Stimulated activated naive CD4-positive, alpha-beta T cell (primary cell): Measurements from ENCODE around the gene CACNA1I.

ENCODE experiments used
- DNase-seq, 6 experiments: peaks; one replicate each; lab custom pipeline; 2025; lab: John Stamatoyannopoulos, UW

Gene CACNA1I

GRCh38 chr22:39535831-39536449 lies 34.6 kb upstream of the CACNA1I start:
- DNase-seq, result no peak

DNA sequence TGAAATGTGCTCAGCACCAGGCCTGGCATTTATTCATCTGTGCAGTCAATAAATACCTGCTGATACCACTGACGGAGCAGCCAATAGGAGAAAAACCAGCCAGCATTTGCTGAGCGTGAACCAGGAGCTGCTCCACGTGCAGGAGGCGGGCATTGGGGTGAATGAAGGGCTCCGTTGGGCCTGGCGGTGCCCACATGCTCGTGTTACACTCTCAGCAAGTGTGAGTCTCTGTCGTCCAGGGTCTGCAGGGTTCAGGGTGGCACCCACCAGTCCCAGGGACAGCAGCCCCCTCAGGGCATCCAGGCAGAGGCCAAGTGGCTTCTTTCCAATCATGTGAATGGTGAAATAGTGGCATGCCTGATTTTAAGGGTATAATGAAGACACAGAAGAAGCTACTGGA lies 33.8 kb upstream of the CACNA1I start:
- no peak for DNase-seq

- DNase-seq, result no peak
Observed at GRCh38 chr22:39537975-39538374, 32.6 kb upstream of the CACNA1I start.

GRCh38 chr22:39543095-39543494 lies 27.5 kb upstream of the CACNA1I start:
- no peak for DNase-seq

GRCh38 chr22:39545386-39546365 lies 24.9 kb upstream of the CACNA1I start:
- peak; percentile 17 to 80 (median 60) for DNase-seq

- no peak for DNase-seq
Observed at GRCh38 chr22:39546889-39547586, 23.5 kb upstream of the CACNA1I start.

GRCh38 chr22:39547587-39547947 lies 23.0 kb upstream of the CACNA1I start:
- DNase-seq, result no peak

- no peak for DNase-seq
Observed at GRCh38 chr22:39553429-39553828, 17.1 kb upstream of the CACNA1I start.

DNA sequence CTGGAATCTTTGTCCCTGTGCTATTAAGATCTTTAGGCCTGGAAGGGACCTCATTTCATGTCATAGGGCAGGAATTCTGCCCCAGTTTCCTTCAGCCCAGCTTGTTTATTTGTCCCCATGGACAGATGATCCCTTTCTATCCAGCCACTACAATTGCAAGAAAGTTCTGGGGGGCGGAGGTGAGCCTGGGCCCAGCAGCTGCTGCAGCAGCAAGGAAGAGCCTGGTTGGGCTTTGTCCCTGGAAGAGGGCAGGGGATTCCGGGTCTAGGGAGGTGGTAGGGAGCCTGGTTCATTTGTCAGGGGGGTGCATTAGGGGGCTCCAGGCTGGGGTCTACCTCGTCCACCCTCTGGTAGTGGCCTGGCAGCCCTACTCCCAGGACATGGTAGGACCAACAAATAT lies 16.4 kb upstream of the CACNA1I start:
- no peak for DNase-seq

DNA sequence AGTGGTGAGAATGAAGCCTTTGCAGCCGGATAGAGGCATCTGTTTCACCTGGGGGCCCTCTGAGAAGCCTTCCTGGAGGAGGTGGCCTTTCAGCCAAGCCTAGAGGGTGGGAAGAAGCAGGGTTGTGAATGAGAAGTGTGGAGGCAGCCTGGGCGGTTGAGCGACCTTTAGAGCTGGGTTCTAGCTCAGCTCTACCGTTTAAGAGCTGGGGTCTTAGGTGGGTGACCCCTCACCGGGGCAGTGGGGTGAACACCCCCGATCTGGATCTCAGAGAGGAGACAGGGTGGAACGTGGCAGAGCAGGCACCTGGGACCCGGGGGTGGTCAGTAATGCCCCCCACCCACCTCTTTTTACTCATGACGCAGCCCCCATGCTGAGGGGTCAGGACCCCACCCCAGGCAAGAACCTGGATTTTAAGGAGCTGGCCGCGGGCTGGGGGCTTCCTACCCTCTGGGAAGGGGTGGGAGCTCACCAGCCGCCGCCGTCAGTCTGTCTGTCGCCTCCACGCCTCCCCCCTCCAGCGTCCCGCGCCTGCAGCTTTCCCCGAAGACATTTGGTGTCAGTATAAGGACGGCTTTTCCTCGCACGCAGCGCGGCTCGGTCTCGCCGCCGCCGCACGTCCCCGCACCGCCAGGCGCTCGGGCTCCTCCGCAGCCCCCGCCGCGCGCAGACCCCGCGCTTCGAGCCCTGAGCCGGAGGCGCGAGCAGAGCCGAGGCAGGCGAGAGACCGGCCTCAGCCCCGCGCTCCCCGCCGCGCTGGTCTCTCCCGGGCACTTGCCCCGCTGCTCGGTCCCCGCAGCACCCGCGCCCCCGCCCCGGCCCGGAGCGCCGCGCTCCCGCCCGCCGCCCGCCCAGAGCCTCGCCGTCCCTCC lies 13.3 kb upstream of the CACNA1I start:
- peak; percentile 29 to 64 (median 40) for DNase-seq

DNA sequence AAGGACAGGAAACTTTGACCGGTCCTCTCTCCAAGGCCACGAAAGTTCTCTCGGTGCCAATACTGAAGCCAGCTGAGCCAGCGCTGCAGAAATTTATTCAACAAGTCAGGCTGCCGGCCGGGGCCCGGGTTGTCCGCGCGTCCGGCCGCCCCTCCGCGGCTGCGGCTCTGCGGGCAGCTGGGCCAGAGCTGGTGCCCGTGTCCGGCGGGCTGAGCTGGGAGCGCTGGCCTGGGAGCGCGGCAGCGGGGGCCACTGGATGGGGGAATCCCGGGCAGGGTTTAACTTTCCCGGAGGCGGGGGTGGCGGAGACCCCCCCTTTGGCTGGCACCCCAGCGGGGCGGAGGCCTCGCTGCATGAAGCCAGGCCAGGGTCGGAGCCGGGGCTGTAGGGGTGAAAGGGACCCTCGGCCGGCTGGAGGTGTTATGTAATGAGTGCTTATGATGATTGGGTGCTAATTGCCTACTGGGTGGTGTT lies 12.3 kb upstream of the CACNA1I start:
- DNase-seq, result no peak

DNA sequence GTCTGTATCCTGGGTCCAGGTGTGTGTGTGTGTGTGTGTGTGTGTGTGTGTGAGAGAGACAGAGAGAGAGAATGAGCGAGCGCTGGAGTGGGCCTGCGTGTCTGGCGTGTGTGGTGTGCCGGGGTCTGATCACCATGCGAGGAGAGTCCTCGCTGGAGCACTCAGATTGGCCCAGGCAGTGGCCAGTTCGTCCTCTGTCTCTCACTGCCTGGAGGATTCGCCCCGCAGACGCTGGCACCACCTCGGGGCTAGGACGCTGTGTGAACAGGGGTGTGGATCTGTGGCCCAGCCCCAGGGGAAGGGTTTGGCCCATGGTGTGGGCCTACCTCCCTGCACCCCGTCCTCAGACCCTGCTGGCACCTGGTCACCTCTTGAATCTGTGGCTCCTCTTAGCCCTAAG lies 11.6 kb upstream of the CACNA1I start:
- DNase-seq, result no peak

DNA sequence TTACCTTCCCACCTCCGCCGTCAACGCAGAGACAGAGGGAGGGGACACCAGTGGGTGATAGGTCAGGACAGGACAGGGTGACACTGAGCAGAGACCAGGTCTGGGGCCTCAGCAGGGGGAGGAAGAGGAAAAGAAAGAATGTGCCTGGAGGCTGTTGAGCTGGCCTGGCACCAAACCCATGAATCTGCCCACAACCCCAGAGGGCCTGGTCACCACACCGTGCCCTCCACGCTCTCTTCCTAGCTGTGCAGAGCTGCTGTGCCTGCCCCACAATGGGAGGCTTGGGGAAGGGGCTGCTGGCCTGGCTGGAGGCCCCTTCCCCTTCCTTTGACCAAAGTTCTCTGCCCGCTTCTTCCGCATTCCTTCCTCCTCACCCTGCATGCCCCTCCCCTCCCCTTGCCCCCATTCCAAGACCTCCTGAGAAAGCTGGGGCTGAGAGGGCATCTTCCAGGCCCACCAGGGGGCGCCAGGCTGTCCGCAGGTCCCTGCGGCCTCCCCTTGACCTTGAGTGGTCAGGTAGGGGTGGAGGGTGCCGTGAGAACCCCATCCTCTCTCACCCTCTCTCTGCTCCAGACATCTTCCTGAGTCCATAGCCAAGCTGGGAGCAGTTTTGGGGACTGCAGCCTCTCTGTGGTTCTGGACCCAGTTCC lies 11.0 kb upstream of the CACNA1I start:
- DNase-seq, result no peak

GRCh38 chr22:39560127-39560526 lies 10.4 kb upstream of the CACNA1I start:
- DNase-seq, result no peak

GRCh38 chr22:39562839-39563489 lies 7.6 kb upstream of the CACNA1I start:
- DNase-seq, result no peak

- DNase-seq, result no peak
Observed at GRCh38 chr22:39563571-39564428, 6.8 kb upstream of the CACNA1I start.

GRCh38 chr22:39565414-39565944 lies 5.1 kb upstream of the CACNA1I start:
- no peak for DNase-seq

- DNase-seq, result peak; percentile 14 to 63 (median 54)
Observed at GRCh38 chr22:39567135-39567946, 3.2 kb upstream of the CACNA1I start.
